Body of pancreas (tissue), 4 donors: ENCODE data around the gene GSTP1. TPM values are rescaled to one million over a fixed set of nuclear protein-coding genes. Genes with fewer than 3 reads are reported as not detected.
"Not testable (repeated sequence)": the region's sequence is repeated elsewhere in the genome, so short reads cannot be mapped to it uniquely, and the experiment has no call there.

Source experiments
- ATAC-seq: fragments of 150-250 bp; one replicate; pipeline ENCODE4 v1.9.1; 2016
- DNase-seq, 4 donors: peaks; one replicate each; pipeline ENCODE4 v3.0.0-alpha.2; 2019
- H3K27ac ChIP-seq, 4 donors: fragments of 200-600 bp; sonication (generic); 1 replicate in 3 of 4; 2 replicates in 1 of 4; pipeline versions ENCODE4 v1.5.1 to v1.6.1; 2016 to 2019; ENCODE audit warnings: mild to moderate bottlenecking in 1 of 4, mixed read lengths in 1 of 4, moderate library complexity in 1 of 4
- H3K27me3 ChIP-seq, 2 donors: fragments of 200-600 bp; sonication (generic); one replicate each; pipeline ENCODE4 v1.6.0; 2016; ENCODE audit warnings: mild to moderate bottlenecking in 1 of 2
- H3K36me3 ChIP-seq, 2 donors: fragments of 200-600 bp; sonication (generic); replicated peaks in 1 of 2; 2 replicates each; pipeline ENCODE4 v1.5.1; 2016; ENCODE audit warnings: low read depth in 2 of 2; ENCODE audit not compliant: insufficient read depth in 1 of 2
- H3K4me1 ChIP-seq: fragments of 200-600 bp; sonication (generic); one replicate; pipeline ENCODE4 v1.6.0; 2016
- H3K4me3 ChIP-seq, 2 donors: fragments of 200-600 bp; sonication (generic); 1 replicate in 1 of 2; 2 replicates in 1 of 2; pipeline ENCODE4 v1.5.1; 2016 to 2019
- H3K9me3 ChIP-seq, 3 donors: fragments of 200-600 bp; sonication (generic); 1 replicate in 2 of 3; 2 replicates in 1 of 3; pipeline ENCODE4 v1.5.1; 2016
- POLR2A ChIP-seq, 3 donors: fragments of 450-650 bp; IDR thresholded peaks; one replicate each; pipeline ENCODE4 v1.6.1; 2016; ENCODE audit warnings: antibody characterized with exemption in 3 of 3, mild to moderate bottlenecking in 2 of 3
- WGBS, 2 donors: methylation state at CpG; one replicate each; pipeline ENCODE4 v1.1.5; 2017; 5-methylcytosine and 5-hydroxymethylcytosine counted together
- intact Hi-C: fragments of 100-400 bp; cut with DNase I; formaldehyde crosslinking; loops from one replicate; pipeline ENCODE4 v1.15.1; 2023
- total RNA-seq, 2 donors: library from RNA; depleted of rRNA; stranded (reverse); fragments of >200 nt; gene quantifications; one replicate each; pipeline ENCODE4 v1.1.0, GENCODE V29; 2016
- TF ChIP-seq, protein P1 (sequence below), 7 experiments: fragments of 450-650 bp in 4 of 7; fragments of 200-600 bp in 3 of 7; sonication (generic) in 3 of 7; IDR thresholded peaks; one replicate each; pipeline ENCODE4 v1.5.1; 2016 to 2019; ENCODE audit warnings: antibody characterized with exemption in 7 of 7

The GSTP1 gene
- total RNA-seq, 2 donors from 2014 or later, result 359 to 454 TPM

DNA sequence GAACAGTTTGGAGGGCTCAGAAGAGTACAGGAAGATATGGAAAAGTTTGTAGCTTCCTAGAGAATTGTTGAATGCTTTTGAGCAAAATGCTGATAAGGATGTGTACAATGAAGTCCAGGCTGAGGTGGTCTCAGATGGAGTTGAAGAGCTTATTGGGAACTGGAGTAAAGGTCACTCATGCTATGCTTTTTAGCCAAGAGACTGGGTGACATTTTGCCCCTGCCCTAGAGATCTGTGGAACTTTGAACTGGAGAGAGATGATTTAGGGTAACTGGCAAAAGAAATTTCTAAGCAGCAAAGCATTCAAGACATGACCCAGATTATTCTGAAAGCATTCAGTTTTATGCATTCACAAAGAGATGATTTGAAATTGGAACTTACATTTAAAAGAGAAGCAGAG is 32.5 kb upstream of the GSTP1 start:
- TF ChIP-seq, protein P1, sequence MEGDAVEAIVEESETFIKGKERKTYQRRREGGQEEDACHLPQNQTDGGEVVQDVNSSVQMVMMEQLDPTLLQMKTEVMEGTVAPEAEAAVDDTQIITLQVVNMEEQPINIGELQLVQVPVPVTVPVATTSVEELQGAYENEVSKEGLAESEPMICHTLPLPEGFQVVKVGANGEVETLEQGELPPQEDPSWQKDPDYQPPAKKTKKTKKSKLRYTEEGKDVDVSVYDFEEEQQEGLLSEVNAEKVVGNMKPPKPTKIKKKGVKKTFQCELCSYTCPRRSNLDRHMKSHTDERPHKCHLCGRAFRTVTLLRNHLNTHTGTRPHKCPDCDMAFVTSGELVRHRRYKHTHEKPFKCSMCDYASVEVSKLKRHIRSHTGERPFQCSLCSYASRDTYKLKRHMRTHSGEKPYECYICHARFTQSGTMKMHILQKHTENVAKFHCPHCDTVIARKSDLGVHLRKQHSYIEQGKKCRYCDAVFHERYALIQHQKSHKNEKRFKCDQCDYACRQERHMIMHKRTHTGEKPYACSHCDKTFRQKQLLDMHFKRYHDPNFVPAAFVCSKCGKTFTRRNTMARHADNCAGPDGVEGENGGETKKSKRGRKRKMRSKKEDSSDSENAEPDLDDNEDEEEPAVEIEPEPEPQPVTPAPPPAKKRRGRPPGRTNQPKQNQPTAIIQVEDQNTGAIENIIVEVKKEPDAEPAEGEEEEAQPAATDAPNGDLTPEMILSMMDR (IDR thresholded peaks at IDR 0.05), result no peak
- no peak for TF ChIP-seq POLR2A (IDR thresholded peaks at IDR 0.05)
- no peak overlapping the region for H3K4me3 ChIP-seq
- no peaks in the 10 kb centered on the region for H3K36me3 ChIP-seq
- peaks cover 10% of the 10 kb centered on the region for H3K4me1 ChIP-seq
- H3K9me3 ChIP-seq, result no peaks in the 10 kb centered on the region
- no peak for ATAC-seq
- no peak overlapping the region for H3K27ac ChIP-seq
- intact Hi-C loops, result no loop called here
- H3K27me3 ChIP-seq, result no peaks in the 10 kb centered on the region
- no peak for DNase-seq

DNA sequence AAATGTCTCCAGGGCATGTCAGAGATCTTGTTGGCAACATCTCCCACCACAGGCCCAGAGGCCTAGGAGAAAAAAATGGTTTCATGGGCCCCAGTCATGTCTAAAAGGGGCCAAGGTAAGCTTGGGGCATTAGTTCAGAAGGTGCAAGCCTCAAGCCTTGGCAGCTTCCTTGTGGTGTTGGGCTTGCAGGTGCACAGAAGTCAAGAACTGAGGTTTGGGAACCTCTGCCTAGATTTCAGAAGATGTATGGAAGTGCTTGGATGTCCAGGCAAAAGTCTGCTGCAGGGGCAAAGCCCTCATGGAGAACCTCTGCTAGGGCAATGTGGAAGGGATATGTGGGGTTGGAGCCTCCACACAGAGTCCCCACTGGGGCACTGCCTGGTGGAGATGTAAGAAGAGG is 31.9 kb upstream of the GSTP1 start:
- H3K4me1 ChIP-seq, H3K27me3 ChIP-seq, H3K4me3 ChIP-seq, ATAC-seq, H3K27ac ChIP-seq, H3K9me3 ChIP-seq, intact Hi-C loops, H3K36me3 ChIP-seq, DNase-seq: not testable (repeated sequence)

DNA sequence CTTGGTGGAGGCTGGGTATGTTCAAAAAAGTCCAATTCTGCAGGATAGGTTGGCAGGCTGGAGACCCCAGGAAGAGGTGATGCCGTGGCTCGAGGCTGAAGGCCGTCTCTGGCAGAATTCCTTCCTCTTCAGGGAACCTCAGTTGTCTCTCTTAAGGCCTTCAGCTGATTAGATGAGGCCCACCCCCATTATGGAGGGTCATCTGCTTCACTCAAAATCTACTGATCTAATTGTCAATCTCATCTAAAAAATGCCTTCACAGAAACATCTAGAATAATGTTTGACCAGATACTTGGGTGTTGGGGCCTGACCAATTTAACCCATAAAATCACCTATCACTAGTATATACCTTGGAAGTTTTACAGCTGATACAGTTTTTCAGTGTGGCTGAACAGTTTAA is 27.4 kb upstream of the GSTP1 start:
- TF ChIP-seq, protein P1 (IDR thresholded peaks at IDR 0.05), result no peak
- no peak for TF ChIP-seq POLR2A (IDR thresholded peaks at IDR 0.05)
- Histone ChIP-seq H3K27ac (no peak overlapping the region), H3K4me1 (no peaks in the 10 kb centered on the region), H3K4me3 (no peak overlapping the region), H3K9me3 (no peaks in the 10 kb centered on the region), H3K36me3 (no peaks in the 10 kb centered on the region), H3K27me3 (no peaks in the 10 kb centered on the region)
- WGBS, 2 donors, result 70 to 77% methylated on average over 3 of the region's 3 CpGs
- intact Hi-C loops, result no loop called here
- ATAC-seq (no peak), DNase-seq (no peak)

DNA sequence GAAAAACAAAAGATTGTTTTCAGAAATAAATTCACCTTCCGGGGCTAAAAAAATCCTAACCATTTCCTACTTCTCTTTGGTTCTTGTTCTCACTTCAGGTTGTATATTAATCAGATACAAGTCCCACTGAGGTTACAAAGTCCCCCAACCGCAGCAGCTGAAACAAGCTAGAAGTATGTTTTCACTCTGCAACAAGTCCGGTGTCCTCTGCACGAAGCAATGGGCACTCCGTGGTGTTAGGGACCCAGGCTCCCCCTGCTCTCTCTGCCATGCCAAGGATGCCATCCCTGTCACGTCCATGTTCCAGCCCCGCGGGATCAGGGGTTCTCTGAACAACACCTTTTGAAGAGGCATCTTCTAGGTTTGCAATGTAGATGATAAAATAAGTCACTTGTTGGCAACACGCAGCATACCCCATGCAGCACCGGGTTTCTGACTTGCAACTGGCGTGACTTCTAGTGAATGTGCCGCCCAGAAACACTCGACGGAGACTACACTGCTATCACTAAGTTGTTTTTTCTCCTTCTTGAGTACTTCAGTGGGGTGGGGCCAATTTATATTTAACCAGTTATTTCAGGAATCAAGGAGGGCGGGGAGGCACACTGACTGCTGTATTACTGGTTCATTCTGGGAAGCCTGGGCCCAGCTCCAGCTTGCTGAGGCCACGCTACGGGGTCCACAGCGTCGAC is 25.4 kb upstream of the GSTP1 start:
- Histone ChIP-seq H3K4me3 (no peak overlapping the region), H3K27ac (no peak overlapping the region)

DNA sequence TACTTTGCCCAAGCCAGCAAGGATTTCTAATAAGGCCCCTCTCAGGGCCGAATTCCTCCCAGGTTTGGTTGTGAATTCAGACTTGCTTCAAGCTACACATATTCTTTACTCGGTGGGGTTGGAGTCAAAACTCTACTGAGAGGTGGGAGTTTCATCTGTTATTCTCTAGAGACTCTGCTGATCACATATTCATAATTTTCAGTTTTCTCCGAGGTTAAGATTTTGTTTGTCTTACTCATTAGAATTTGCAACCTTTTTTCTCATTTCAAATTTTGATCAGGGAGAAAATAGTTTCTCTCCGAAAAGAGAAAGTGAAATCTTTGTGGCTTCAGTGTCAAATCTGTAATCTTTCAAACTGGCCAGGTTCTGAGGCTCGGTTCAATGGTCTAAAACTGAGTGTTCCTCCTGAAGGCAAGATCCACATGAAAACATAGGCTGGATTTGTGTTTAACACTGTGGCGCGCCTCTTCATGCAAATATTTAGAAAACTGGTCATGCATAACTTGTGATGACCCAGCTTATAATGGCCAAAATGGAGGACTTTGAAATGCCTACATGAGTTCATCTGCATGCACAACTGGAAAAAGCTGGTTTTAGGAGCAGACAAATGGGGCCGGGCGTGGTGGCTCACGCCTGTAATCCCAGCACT is 21.5 kb upstream of the GSTP1 start:
- Histone ChIP-seq H3K4me1 (peaks cover 14% of the 10 kb centered on the region), H3K9me3 (no peaks in the 10 kb centered on the region), H3K4me3 (no peak overlapping the region), H3K27me3 (no peaks in the 10 kb centered on the region), H3K27ac (no peak overlapping the region), H3K36me3 (no peaks in the 10 kb centered on the region)
- ATAC-seq (no peak), DNase-seq (no peak)
- 70 to 76% methylated on average over 10 of the region's 10 CpGs for WGBS, 2 donors
- intact Hi-C loops, result no loop called here
- TF ChIP-seq, protein P1 (IDR thresholded peaks at IDR 0.05), result no peak

More for the DNA sequence above, 25.4 kb upstream of the GSTP1 start:
- WGBS, 2 donors, result 31 to 42% methylated on average over 19 of the region's 19 CpGs
- no peak for TF ChIP-seq POLR2A (IDR thresholded peaks at IDR 0.05)
- TF ChIP-seq, protein P1 (IDR thresholded peaks at IDR 0.05), result no peak
- intact Hi-C loops, result no loop called here
- peak; percentile 33 for ATAC-seq
- Histone ChIP-seq H3K27me3 (no peaks in the 10 kb centered on the region), H3K4me1 (peaks cover 1% of the 10 kb centered on the region), H3K36me3 (no peaks in the 10 kb centered on the region), H3K9me3 (no peaks in the 10 kb centered on the region)
- DNase-seq, result no peak
